CD4-positive, alpha-beta T cell treated with Interferon alpha-2 for 1 hour (primary cell): ENCODE results near the gene TCEANC2.
"Not testable (repeated sequence)": the region's sequence is repeated elsewhere in the genome, so short reads cannot be mapped to it uniquely, and the experiment has no call there.

Experiments used
- DNase-seq, 2 donors: peaks; one replicate each; pipeline ENCODE4 v3.0.0-alpha.2; 2020 to 2022

Gene TCEANC2

DNA sequence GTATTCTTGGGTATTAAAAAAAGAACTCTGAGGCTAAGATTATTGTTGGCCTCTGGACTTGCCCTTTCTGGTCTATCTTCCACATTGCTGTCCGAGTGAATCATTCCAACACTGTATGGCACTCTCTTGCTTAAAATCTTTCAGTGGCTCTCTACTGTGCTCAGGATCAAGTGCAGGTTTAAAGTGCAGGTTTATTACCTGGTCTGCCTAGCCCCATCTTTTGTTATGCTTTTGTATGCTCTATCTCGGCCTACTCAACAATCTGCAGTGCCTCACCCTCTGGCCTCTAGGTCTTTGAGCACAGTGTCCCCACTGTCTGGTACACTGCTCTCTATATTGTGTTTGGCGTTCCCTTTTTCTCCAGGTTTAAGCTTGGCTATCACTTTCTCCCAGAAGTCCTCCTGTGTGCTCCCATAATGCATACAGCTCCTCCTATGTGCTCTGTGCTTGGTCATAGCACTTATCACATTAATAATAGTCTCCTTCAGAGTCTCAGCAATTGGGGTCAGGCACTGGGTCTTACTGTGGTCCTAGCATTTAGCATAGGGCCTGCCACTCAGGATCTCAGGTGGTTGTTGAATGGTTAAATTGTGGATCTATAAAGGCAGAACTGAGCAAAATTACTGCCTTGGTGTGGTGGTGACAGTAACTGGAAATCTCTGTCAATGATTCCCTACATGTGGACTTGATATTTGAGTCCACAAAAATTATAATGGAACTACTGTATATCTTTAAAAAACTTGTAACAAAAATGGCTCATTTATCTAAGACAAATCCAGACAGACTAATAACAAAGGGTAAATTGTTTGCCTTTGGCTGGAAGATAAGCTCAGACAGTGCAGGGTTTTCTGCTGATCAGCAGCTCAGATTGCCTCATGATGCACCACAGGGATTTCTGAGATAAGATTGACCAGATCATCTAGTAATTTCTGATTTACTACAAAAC is 24.8 kb upstream of the TCEANC2 start:
- no peak for DNase-seq

DNA sequence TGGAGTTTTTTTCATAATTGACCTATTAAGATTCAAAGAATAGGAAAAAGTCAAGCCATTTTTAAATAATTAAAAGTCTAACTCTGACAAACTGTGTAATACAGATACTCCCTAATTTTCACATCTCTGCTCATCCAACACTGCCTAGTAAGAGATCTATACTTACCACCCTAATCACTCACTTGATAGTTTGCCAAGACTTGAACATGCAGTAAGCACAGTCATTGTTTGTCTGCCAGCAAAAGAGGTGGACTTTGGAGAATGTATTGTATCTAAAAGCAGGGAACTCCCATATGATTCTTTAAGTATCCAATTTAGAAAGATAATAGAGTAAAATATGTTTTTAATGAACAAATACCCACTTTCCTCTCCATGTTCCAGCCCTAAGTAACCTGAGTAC is 15.9 kb upstream of the TCEANC2 start:
- DNase-seq = no peak

DNA sequence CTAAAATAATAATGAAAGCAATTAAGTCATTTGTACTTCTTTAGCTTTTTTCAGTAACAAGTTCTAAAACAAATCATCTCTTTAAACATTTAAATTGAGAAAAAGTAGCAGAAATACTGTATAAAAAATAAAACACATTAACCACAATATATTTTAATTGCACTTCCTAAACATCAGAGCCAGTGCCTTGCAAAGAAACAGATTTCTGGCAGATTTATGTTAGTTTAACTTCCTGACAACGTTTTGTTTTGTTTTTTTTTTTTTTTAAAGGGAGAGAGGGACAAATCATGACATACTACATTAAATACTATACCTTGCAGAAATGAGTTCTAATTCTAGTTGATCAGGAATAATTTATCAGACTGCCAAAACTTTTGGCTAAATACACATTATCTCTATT is 11.6 kb upstream of the TCEANC2 start:
- no peak for DNase-seq

DNA sequence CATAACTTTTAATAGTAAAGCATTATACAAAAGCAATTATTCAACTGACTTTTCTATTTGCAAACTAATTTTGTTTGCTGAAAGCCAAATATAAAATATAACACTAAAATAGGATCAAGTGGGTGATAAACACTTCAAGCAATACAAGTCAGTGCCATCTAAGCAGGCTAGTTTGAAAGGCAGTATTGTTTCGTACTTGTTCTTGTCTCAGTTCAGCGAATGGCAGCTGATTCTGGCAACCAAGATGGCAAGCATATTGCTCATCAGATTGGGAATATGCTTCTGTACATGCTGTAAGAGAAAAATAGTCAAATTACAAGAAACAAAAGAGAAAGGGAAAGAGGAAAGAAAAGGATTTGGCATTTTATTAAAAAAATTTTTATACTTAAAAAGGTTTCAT is 7.9 kb upstream of the TCEANC2 start:
- no peak for DNase-seq

DNA sequence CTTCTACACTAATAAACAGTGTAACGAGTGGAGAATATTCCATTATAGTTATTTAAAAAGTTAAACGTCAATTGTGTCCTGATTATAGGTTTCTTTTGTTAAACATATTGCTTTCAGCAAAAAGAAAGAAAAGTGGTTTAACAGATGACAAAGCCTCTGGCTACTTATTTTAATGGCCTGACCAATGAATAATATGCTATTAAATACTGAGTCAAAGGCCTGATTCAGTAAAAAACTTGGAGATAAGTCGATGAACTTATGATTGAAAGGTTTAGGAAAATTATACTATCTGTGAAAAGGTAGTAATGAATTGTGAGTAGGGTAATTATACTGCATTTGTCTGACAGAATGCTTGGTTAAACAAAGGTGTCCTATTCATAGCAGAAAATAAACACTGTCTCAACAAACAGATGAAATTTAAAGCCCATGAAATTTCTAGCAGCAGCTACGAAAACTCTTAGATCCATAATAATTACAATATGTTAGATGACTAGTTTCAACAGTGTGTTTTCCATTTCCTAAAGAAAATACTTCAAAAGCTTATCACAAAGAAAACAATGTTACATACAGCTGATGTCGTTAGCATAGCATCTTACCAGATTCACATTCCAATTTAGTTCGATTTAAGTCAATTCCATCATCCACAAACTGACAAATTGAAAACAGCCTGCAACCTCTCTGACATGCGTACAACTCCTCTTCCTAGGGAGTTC is 6.6 kb upstream of the TCEANC2 start:
- DNase-seq = no peak

DNA sequence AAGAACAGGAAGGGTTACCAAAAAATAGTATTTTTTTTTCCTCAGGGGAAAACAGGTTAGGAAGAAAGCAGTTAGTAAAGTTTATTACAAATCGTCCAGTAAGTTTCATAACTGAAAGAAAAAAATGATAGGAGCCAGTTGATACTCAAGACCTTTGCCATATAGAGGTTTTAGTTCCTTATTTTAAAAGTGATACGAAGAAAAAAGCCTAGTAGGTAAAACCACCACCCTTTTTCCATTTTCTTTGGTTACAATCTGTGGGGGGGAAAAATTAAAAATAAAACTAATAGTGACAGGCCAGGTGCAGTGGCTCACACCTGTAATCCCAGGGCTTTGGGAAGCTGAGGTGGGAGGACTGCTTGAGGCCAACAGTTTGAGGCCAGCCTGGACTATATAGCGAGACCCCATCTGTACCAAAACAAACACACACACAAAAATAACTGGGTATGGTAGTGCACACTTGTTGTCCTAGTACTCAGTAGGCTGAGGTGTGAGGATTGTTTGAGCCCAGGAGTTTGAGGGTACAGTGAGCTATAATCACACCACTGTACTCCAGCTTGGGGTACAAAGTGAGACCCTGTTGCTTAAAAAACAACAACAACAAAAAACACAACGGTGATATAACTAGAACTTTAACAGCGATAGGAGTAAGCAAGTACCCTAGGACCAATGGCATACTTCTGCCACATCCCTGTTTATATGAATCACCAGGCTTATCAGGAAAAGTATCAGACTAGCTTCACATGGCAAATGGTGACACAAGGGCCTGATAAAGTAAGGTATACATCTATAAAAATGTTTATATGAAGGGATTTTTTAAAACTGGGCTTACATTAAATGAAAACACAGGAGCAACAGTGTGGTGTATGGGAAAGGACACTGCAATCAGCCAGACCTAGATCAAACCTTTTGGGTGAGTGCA is 5.8 kb upstream of the TCEANC2 start:
- DNase-seq = no peak

DNA sequence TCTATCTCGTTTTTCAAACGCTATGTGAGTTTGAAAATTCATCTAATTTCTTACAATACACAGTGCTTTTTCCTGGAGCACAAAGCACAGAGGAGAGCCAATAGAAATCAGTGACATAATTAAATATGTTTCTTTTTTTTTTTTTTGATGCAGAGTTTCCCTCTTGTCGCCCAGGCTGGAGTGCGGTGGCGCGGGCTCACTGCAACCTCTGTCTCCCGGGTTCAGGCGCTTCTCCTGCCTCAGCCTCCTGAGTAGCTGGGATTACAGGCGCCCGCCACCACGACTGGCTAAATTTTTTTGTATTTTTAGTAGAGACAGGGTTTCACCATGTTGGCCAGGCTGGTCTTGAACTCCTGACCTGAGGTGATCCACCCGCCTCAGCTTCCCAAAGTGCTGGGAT is 3.0 kb upstream of the TCEANC2 start:
- DNase-seq = not testable (repeated sequence)

DNA sequence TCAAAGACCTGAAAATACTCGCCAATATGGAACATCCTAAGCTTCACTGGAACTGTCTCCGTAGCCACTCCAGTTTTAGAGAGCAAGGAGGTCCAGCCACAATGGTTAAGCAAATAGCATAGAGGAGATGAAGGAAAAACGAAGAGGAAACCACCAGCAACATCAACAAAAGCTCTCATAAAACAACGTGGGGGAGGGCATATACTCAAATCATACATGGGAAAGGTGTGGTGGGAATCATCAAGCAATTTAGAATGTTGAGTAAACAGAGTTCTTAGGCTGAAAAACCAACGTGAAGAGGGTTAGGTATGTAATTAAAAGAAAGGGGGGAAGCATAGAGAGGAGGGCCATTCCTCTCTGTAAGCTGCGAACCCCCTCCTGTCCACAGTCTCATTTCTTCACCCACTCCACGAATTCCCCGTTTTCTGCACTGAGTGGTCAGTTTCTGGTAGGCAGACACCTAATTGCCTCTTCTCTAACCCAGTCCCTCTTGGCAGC is 1.4 kb upstream of the TCEANC2 start:
- DNase-seq = no peak

DNA sequence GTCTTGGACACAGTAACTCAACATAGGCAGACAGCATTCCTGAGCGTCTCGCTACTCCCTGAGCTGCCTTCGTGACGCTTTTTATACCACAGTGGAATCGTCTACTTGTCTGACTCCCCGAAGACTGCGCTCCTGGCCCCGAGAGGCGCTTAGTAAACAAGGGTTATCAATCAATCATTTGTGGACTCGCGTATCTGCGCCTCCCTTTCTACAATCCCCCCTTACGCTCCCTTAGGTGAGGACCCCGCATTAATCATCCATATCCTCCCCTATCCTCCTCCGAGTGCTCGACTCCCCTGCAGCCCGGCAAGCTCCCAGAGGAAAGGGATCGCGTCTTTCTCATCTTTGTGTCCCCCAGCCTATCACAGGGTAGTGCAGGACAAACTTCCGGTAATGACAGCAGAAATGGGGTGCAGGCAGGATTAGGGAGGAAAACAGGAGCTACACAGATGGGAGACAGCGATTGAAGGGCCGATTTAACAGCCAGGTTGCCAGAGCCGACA is 926 bp upstream of the TCEANC2 start:
- peak; percentile 18 to 53 for DNase-seq

DNA sequence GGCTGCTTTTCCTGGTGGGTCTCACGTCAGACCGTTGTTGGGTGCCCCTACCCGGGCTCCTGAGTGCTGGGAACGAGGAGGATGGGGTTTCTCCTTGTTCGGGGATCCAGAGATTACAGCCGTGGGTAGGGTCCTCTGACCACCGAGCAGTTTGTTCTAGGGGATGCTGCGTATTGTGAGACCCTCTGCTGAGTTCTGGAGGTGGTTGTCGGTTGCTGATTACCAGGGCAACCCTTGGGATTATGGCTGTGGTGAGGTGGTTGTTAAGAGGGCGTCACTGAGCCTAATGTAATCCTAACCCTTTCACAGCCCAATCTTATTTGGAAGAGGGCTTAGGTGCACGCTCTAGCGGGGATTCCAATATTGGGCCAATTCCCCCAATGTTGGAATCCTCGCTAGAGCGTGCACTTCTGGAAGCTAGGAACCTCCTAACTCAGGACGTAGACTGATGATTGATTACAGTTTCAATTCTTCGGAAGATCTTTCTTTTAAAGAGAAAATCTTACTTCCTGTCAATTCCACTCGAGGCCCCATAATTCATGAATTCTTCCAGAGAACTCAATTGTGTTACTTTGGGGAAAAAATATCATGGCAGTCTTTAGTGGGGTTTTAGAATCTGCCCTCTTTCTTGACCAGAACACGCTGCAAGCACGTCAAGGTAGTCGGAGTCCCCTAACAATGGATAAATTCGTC is 483 bp downstream of the TCEANC2 start:
- no peak for DNase-seq

DNA sequence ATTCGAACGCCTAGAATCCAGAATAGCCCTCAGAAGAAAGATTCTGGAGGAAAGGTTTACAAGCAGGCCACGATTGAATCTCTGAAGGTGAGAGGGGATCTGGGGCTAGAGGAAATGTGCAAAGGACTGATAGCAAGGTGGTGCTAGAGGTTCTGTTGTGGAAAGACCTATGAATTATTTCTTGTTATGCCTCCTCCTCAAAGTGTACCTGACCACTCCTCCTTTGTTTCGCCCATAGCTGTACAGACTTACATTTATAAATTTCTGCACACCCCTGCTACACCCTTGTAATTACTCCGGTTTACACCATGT is 986 bp downstream of the TCEANC2 start:
- peak in 1 of 2 donors; percentile 10 for DNase-seq

DNA sequence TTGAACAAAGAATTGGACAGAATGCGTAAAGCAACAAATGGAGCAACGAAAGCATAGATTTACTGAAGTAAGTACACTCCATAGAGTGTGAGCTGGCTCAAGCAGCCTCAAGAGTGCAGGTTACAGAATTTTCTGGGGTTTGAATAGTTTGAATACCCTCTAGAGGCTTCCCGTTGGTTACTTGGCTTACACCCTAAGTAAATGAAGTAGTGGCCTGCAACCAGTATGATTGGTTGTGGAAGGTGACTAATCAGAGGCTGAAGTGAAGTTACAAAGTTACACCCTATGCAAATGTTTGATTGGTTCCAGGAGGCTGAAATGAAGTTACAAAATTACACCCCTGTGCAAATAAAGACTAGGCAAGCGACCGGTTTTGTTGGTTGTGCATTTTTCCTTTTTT is 10.9 kb downstream of the TCEANC2 start:
- DNase-seq = no peak

DNA sequence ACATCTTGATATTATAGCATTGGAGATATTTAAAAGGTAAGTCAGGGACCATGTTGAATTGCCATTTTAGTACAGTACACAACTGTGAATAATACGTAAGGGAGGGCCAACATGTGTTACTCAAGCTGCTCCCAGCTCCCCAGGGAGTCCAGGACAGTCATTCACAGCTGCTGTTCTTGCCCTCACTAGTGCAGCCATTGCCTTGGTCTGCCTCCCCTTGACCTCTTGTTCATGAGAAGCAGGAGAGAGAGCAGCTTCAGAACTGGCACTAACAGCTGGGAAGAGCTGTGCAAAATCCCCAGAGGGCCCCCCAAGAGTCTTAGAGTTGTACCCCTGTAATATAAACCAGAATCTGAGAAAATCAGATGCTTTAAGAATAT is 16.4 kb downstream of the TCEANC2 start:
- DNase-seq = no peak

DNA sequence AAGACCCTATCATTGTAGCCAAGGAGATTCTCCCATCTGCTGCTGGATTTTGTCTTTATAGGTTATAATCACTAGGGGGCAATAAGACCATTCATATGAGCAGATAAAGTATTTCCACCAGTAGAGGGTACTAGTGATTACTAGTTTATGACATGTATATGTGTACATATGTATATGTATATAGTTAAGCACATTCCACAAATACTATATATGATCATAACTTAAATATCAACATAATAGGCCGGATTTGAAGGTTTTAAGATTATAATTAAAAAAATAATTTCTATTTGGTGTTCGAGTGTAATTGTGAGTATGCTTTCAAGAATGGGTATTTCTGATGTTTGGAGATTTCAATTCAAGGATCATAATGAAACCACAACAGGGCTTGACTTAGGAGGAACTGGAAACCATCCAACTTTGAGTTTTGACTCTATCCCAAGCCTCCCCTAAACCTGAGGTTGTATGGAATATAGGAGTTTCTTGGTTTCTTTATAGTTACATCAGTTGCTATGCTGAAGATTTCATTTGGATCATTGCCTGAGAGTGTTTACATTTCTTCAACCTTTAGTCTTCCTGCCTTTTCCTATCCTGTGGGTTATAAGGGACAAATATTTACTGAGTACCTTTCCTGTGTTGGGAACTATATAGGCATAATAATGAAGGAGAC is 16.9 kb downstream of the TCEANC2 start:
- DNase-seq = peak in 1 of 2 donors; percentile 73

DNA sequence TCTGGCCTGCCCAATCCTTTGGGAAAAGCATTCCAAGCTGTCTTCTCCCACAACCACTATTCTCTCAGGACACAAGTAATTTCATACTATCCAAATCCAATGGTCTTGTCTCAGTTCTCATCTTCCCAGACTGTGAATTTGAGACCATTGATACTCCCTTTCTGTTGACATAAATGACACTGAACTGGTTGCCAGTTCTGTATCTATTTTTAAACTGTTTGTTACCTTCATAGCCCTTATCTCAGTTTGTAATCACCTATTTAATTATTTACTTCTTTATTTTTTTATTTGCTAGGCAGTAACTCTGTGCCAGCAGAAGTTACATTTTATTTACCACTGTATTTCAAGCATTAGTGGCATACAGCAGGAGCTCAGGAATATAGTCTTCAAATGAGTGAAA is 24.0 kb downstream of the TCEANC2 start:
- no peak for DNase-seq

DNA sequence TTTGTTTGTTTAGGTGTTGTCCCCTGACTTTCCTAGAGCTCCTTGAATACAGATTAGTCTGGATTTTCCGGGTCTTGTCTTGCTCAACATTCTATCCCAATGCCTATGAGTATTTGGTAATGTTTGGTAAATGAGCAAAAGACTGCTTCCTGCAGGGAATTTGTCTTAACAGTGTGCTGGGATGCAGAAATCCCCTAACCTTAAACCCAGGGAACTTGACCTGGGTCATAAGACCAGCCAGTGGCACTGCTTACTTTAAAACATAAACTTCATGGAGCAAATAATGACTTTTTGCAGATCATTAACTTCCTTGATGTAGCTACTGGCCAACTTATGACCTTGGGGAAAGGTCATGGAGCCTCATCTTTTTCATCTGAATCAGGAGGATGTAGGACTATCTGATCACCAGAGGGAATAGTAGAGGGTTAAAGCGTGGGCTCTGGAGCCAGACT is 27.2 kb downstream of the TCEANC2 start:
- no peak for DNase-seq

DNA sequence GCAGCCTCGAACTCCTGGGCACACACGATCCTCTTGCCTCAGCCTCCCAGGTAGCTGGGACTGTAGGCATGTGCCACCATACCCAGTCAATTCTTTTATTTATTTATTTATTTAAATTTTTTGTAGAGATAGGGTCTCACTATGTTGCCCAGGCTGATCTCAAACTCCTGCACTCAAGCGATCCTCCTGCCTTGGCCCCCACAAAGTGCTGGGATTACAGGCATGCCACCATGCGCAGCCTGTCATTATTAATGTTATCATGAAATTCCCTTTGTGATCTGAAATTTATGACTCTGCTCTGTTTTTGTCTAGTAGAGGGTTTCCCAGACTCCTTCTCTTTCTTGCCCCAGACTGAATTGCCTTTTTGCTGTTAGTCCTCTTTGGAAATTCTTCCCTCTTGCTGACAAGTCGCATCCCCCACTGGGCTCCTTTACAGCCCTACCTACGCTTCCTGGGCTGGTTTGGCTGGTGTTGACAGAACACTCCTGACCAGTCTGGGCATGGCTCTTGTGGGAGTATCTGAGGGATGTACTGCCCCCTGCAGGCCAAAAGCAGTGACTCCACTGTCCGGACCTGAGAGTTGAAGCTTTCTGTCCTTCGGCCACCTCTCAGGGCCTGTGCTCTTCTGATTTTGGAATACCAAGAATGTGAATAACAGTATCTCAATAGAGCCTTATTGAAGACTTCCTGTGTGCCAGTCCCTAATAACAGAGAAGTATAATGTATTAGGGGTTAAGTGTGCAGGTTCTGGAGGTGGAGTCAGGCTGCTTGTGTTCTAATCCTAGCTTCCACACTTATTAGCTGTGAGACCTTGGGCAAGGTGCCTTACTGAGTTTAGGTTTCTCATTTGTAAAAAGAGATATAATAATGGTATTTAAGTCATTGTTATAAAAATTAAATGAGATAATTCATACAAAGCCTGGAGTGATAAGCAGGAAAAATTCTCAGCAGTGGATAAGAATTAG is 28.2 kb downstream of the TCEANC2 start:
- peak; percentile 46 to 60 for DNase-seq

DNA sequence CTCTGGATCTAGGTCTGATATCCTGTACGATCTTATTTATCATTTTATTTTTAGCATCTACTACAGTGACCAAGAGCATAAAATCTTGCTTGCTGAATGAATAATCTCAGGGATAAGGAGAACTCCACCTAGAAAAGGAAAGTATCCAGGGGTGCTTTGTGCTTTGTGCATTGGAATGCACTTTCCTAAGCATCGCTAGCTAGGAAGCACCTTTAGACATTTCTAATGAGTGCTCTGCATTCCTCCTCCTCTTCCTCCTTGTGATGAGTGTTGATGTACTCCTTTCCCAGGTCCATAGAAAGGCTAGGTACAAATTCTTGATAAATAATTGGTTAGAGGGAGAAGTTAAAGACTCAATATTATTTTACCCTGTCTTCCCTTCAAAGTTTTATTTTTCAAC is 31.4 kb downstream of the TCEANC2 start:
- no peak for DNase-seq

DNA sequence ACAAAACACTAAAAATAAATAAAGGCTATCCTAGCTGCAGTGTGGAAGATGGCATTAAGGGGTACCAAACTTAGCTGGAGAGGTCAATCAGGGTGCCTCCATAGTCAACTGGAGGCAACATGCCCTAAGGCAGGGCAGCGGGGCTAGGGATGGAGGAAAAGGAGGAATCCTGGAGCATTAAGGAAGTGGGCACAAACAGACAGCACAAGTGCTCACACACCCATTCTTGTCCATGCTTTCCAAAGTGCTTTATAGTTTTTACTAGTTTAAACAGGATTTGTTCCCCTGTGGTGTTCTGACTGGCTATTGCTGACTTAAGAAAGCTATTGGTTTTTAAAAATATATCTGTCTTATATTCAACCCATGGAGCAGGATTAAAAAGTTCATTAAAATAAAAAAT is 33.3 kb downstream of the TCEANC2 start:
- DNase-seq = no peak

DNA sequence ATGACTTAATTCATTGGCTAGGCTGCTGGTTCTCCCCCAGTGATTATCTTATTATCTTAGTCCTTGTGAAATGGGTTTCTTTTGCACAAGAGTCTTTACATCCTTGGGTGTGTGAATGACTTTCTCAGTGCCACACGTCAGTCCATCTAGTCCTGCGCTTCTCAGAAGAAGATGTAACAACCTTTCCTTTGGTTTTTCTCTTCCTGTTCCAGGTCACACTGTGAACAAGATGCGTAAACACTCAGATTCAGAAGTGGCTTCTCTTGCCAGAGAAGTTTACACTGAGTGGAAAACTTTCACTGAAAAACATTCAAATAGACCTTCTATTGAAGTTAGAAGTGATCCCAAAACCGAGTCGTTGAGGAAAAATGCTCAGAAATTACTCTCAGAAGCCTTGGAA is 35.0 kb downstream of the TCEANC2 start:
- DNase-seq = no peak
